SU-DHL-6 (cell line): ENCODE measurements around the gene SOCS2.

Source experiments
- H2AFZ ChIP-seq: fragments of 200-600 bp; sonication (generic); 2 replicates; pipeline ENCODE4 v1.6.1; 2014; ENCODE audit warnings: low read depth, mild to moderate bottlenecking, moderate library complexity, mixed read lengths, antibody characterized with exemption, low read length; ENCODE audit not compliant: severe bottlenecking
- H3F3A ChIP-seq: fragments of 200-600 bp; shearing (Covaris generic); 2 replicates; pipeline ENCODE4 v1.6.0; 2016; ENCODE audit warnings: antibody characterized with exemption, mild to moderate bottlenecking; ENCODE audit not compliant: insufficient read depth
- H3K27ac ChIP-seq: fragments of 200-600 bp; sonication (generic); 2 replicates; pipeline ENCODE4 v1.5.1; 2016; ENCODE audit warnings: low read depth, mild to moderate bottlenecking, low read length, moderate library complexity, mixed read lengths
- H3K27me3 ChIP-seq: fragments of 200-600 bp; sonication (generic), shearing (Covaris generic); 2 replicates; pipeline ENCODE4 v1.6.0; 2014; ENCODE audit warnings: mild to moderate bottlenecking, low read length
- H3K36me3 ChIP-seq: fragments of 200-600 bp; sonication (generic); 2 replicates; pipeline ENCODE4 v1.6.1; 2014; ENCODE audit warnings: mild to moderate bottlenecking, low read length, mixed read lengths
- H3K4me2 ChIP-seq: fragments of 300-600, 200-600 bp; shearing (Covaris generic), sonication (generic); 2 replicates; pipeline ENCODE4 v1.6.0; 2014; ENCODE audit warnings: low read length, low read depth, mild to moderate bottlenecking; ENCODE audit not compliant: poor library complexity, severe bottlenecking
- H3K4me3 ChIP-seq: fragments of 200-600 bp; sonication (generic); 2 replicates; pipeline ENCODE4 v1.5.1; 2014; ENCODE audit warnings: antibody characterized with exemption, low read length, mild to moderate bottlenecking, mixed read lengths; ENCODE audit not compliant: insufficient read depth, poor library complexity, severe bottlenecking
- H3K79me2 ChIP-seq: fragments of 200-600 bp; sonication (generic); 2 replicates; pipeline ENCODE4 v1.6.1; 2014; ENCODE audit warnings: mild to moderate bottlenecking, low read length, moderate library complexity; ENCODE audit not compliant: insufficient read depth
- H3K9ac ChIP-seq: fragments of 200-600 bp; sonication (generic); 2 replicates; pipeline ENCODE4 v1.7.0; 2014; ENCODE audit warnings: mild to moderate bottlenecking, low read length
- H3K9me2 ChIP-seq: fragments of 200-600 bp; sonication (generic); replicated peaks from 2 replicates; pipeline ENCODE4 v1.6.1; 2014; ENCODE audit warnings: low read length; ENCODE audit not compliant: insufficient read depth
- H3K9me3 ChIP-seq: fragments of 200-600 bp; sonication (generic); 2 replicates; pipeline ENCODE4 v1.6.1; 2014; ENCODE audit warnings: low read length, mixed read lengths; ENCODE audit not compliant: insufficient read depth
- H4K20me1 ChIP-seq: fragments of 200-600 bp; sonication (generic); 2 replicates; pipeline ENCODE4 v1.6.1; 2014; ENCODE audit warnings: low read depth, mild to moderate bottlenecking, antibody characterized with exemption, low read length, moderate library complexity, mixed read lengths
- CTCF ChIP-seq: fragments of 200-600 bp; sonication (generic); IDR thresholded peaks from one replicate; pipeline ENCODE4 v1.5.1; 2017; ENCODE audit warnings: antibody characterized with exemption, mild to moderate bottlenecking, low read length, moderate library complexity; ENCODE audit not compliant: insufficient read depth, poor library complexity, severe bottlenecking
- EZH2phosphoT487 ChIP-seq: fragments of 200-600 bp; sonication (generic), shearing (Covaris generic); conservative IDR thresholded peaks from 2 replicates; pipeline ENCODE4 v1.6.1; 2018; ENCODE audit warnings: mild to moderate bottlenecking, antibody characterized with exemption, low read length, moderate library complexity, mixed read lengths

The SOCS2 gene

GRCh38 chr12:93616584-93617101 is 44.2 kb downstream of the SOCS2 start:
- TF ChIP-seq EZH2phosphoT487 (no peak), CTCF (no peak)
- Histone ChIP-seq H3K27me3 (no peaks in the 10 kb centered on the region), H2AFZ (no peak overlapping the region), H4K20me1 (no peaks in the 10 kb centered on the region), H3K9me2 (no peaks in the 10 kb centered on the region), H3K4me2 (no peak overlapping the region), H3K9me3 (no peaks in the 10 kb centered on the region), H3K27ac (no peak overlapping the region), H3K79me2 (no peaks in the 10 kb centered on the region), H3K36me3 (no peaks in the 10 kb centered on the region), H3K4me3 (no peak overlapping the region), H3K9ac (no peak overlapping the region), H3F3A (no peaks in the 10 kb centered on the region)

- no peaks in the 10 kb centered on the region for H3K36me3 ChIP-seq
- no peaks in the 10 kb centered on the region for H3K9me3 ChIP-seq
- no peaks in the 10 kb centered on the region for H3F3A ChIP-seq
- H3K9me2 ChIP-seq = no peaks in the 10 kb centered on the region
- no peaks in the 10 kb centered on the region for H4K20me1 ChIP-seq
- no peak overlapping the region for H3K4me2 ChIP-seq
- H2AFZ ChIP-seq = no peak overlapping the region
- H3K27ac ChIP-seq = no peak overlapping the region
- no peak overlapping the region for H3K4me3 ChIP-seq
- TF ChIP-seq EZH2phosphoT487 (no peak), CTCF (no peak)
- no peak overlapping the region for H3K9ac ChIP-seq
- H3K79me2 ChIP-seq = no peaks in the 10 kb centered on the region
- no peaks in the 10 kb centered on the region for H3K27me3 ChIP-seq
Observed at GRCh38 chr12:93618891-93619410, 46.5 kb downstream of the SOCS2 start.

GRCh38 chr12:93621986-93622385 is 49.5 kb downstream of the SOCS2 start:
- H3K27me3 ChIP-seq = no peaks in the 10 kb centered on the region
- H3K79me2 ChIP-seq = no peaks in the 10 kb centered on the region
- H3K9me3 ChIP-seq = no peaks in the 10 kb centered on the region
- no peak overlapping the region for H3K27ac ChIP-seq
- no peaks in the 10 kb centered on the region for H4K20me1 ChIP-seq
- no peak overlapping the region for H3K4me2 ChIP-seq
- H3K9me2 ChIP-seq = no peaks in the 10 kb centered on the region
- no peak for TF ChIP-seq EZH2phosphoT487
- no peak for TF ChIP-seq CTCF
- H3K4me3 ChIP-seq = no peak overlapping the region
- no peak overlapping the region for H2AFZ ChIP-seq
- no peaks in the 10 kb centered on the region for H3K36me3 ChIP-seq
- no peaks in the 10 kb centered on the region for H3F3A ChIP-seq
- no peak overlapping the region for H3K9ac ChIP-seq
